Spinal cord (tissue), 10 donors: ENCODE data around the gene FAM204A. TPM values are rescaled to one million over a fixed set of nuclear protein-coding genes. Genes with fewer than 3 reads are reported as not detected.
A peak's percentile ranks its signal among the peaks of the same experiment; 100 is the strongest.

Experiments
- DNase-seq, 6 donors: peaks; one replicate each; pipeline versions ENCODE4 v3.0.0 to v3.0.0-alpha.2; 2013 to 2015; ENCODE audit warnings: low spot score in 6 of 6, low read depth in 4 of 6
- H3K27ac ChIP-seq: one replicate; pipeline ENCODE4 v1.5.1; 2013; ENCODE audit warnings: low read depth, low read length, control low read depth
- H3K27me3 ChIP-seq: one replicate; pipeline ENCODE4 v1.6.1; 2013; ENCODE audit warnings: low read length; ENCODE audit not compliant: control insufficient read depth, insufficient read depth
- H3K36me3 ChIP-seq: one replicate; pipeline ENCODE4 v1.6.1; 2013; ENCODE audit warnings: low read length; ENCODE audit not compliant: control insufficient read depth, insufficient read depth
- H3K4me1 ChIP-seq: one replicate; pipeline ENCODE4 v1.6.1; 2013; ENCODE audit warnings: low read length; ENCODE audit not compliant: control insufficient read depth, insufficient read depth
- H3K4me3 ChIP-seq: one replicate; pipeline ENCODE4 v1.5.1; 2013; ENCODE audit warnings: low read depth, low read length, control low read depth
- H3K9me3 ChIP-seq: one replicate; pipeline ENCODE4 v1.6.1; 2013; ENCODE audit warnings: low read length; ENCODE audit not compliant: control insufficient read depth, insufficient read depth
- WGBS: methylation state at CpG from one replicate; pipeline ENCODE4 v1.1.5; 2013; ENCODE audit warnings: missing lambda C conversion rate; ENCODE audit not compliant: insufficient coverage; 5-methylcytosine and 5-hydroxymethylcytosine counted together
- polyA plus RNA-seq, 2 donors: library from polyadenylated mRNA; unstranded; fragments of 120-200 nt; gene quantifications; one replicate each; pipeline ENCODE4 v1.2.1, GENCODE V29; 2013; ENCODE audit not compliant: insufficient read length in 2 of 2
- total RNA-seq, 2 donors: library from RNA; depleted of rRNA in 1 of 2; stranded (reverse); fragments of 120-200 nt in 1 of 2; fragments of >200 nt in 1 of 2; gene quantifications; one replicate each; pipeline versions ENCODE4 v1.2.3 to v1.2.4, GENCODE V29; 2013 to 2014
- donor health status: healthy.

Gene FAM204A
- total and polyA plus RNA-seq, 4 donors: 56.9 to 85.2 (median 63.4) TPM

- no peak overlapping the region for H3K4me3 ChIP-seq
- H3K4me1 ChIP-seq: no peaks in the 10 kb centered on the region
- no peaks in the 10 kb centered on the region for H3K27me3 ChIP-seq
- H3K27ac ChIP-seq: no peak overlapping the region
- H3K36me3 ChIP-seq: peaks cover 9% of the 10 kb centered on the region
- DNase-seq: no peak
- H3K9me3 ChIP-seq: no peaks in the 10 kb centered on the region
- WGBS: no CpG with 5 or more reads among the region's 1 CpG
These were observed 4.8 kb downstream of the FAM204A start for GRCh38 chr10:118337356-118337755.

- Histone ChIP-seq H3K36me3 (peaks cover 12% of the 10 kb centered on the region), H3K27ac (no peak overlapping the region), H3K27me3 (no peaks in the 10 kb centered on the region), H3K4me3 (no peak overlapping the region), H3K4me1 (no peaks in the 10 kb centered on the region), H3K9me3 (no peaks in the 10 kb centered on the region)
- 100% methylated on average over 1 of the region's 3 CpGs for WGBS
- DNase-seq: peak in 1 of 6 donors; percentile 12
These were observed 8.3 kb downstream of the FAM204A start for GRCh38 chr10:118333871-118334270.

- Histone ChIP-seq H3K36me3 (peaks cover 20% of the 10 kb centered on the region), H3K27me3 (no peaks in the 10 kb centered on the region), H3K4me3 (no peak overlapping the region), H3K4me1 (no peaks in the 10 kb centered on the region), H3K9me3 (no peaks in the 10 kb centered on the region), H3K27ac (no peak overlapping the region)
- WGBS: no CpG with 5 or more reads among the region's 4 CpGs
- DNase-seq: peak in 2 of 6 donors; percentile 40 to 49
These were observed 9.0 kb downstream of the FAM204A start for GRCh38 chr10:118332948-118333710.

GRCh38 chr10:118332236-118332635 lies 9.9 kb downstream of the FAM204A start:
- Histone ChIP-seq H3K4me1 (no peaks in the 10 kb centered on the region), H3K36me3 (peaks cover 27% of the 10 kb centered on the region), H3K9me3 (no peaks in the 10 kb centered on the region), H3K27ac (no peak overlapping the region), H3K27me3 (no peaks in the 10 kb centered on the region), H3K4me3 (no peak overlapping the region)
- no peak for DNase-seq
- no CpG with 5 or more reads among the region's 1 CpG for WGBS

GRCh38 chr10:118330295-118331076 lies 11.6 kb downstream of the FAM204A start:
- Histone ChIP-seq H3K36me3 (peaks cover 30% of the 10 kb centered on the region), H3K4me3 (no peak overlapping the region), H3K9me3 (no peaks in the 10 kb centered on the region), H3K27ac (no peak overlapping the region), H3K27me3 (no peaks in the 10 kb centered on the region), H3K4me1 (no peaks in the 10 kb centered on the region)
- 100% methylated on average over 1 of the region's 2 CpGs for WGBS
- no peak for DNase-seq

- no CpG with 5 or more reads among the region's 2 CpGs for WGBS
- Histone ChIP-seq H3K9me3 (no peaks in the 10 kb centered on the region), H3K27ac (no peak overlapping the region), H3K4me1 (no peaks in the 10 kb centered on the region), H3K27me3 (no peaks in the 10 kb centered on the region), H3K4me3 (no peak overlapping the region), H3K36me3 (peaks cover 21% of the 10 kb centered on the region)
- DNase-seq: no peak
These were observed 18.0 kb downstream of the FAM204A start for GRCh38 chr10:118324140-118324539.

GRCh38 chr10:118321724-118322575 lies 20.2 kb downstream of the FAM204A start:
- H3K36me3 ChIP-seq: peaks cover 4% of the 10 kb centered on the region
- WGBS: 80% methylated on average over 5 of the region's 6 CpGs
- H3K4me1 ChIP-seq: no peaks in the 10 kb centered on the region
- no peaks in the 10 kb centered on the region for H3K9me3 ChIP-seq
- H3K4me3 ChIP-seq: no peak overlapping the region
- no peak for DNase-seq
- H3K27me3 ChIP-seq: no peaks in the 10 kb centered on the region
- no peak overlapping the region for H3K27ac ChIP-seq

GRCh38 chr10:118315629-118316028 lies 26.5 kb downstream of the FAM204A start:
- no peaks in the 10 kb centered on the region for H3K9me3 ChIP-seq
- WGBS: 67% methylated on average over 3 of the region's 6 CpGs
- H3K27ac ChIP-seq: no peak overlapping the region
- peak in 2 of 6 donors; percentile 52 to 71 for DNase-seq
- H3K4me1 ChIP-seq: no peaks in the 10 kb centered on the region
- no peaks in the 10 kb centered on the region for H3K27me3 ChIP-seq
- H3K36me3 ChIP-seq: peaks cover 6% of the 10 kb centered on the region
- no peak overlapping the region for H3K4me3 ChIP-seq

GRCh38 chr10:118314882-118315281 lies 27.2 kb downstream of the FAM204A start:
- Histone ChIP-seq H3K36me3 (peaks cover 9% of the 10 kb centered on the region), H3K4me3 (no peak overlapping the region), H3K4me1 (no peaks in the 10 kb centered on the region), H3K9me3 (no peaks in the 10 kb centered on the region), H3K27me3 (no peaks in the 10 kb centered on the region), H3K27ac (no peak overlapping the region)
- DNase-seq: peak in 1 of 6 donors; percentile 23
- WGBS: no CpG with 5 or more reads among the region's 4 CpGs
